HT1080 (cell line): ENCODE measurements around the gene LRRN3. TPM values are rescaled to one million over a fixed set of nuclear protein-coding genes. Genes with fewer than 3 reads are reported as not detected.
"Not testable (repeated sequence)": the region's sequence is repeated elsewhere in the genome, so short reads cannot be mapped to it uniquely, and the experiment has no call there.

Source experiments
- DNase-seq: peaks from one replicate; pipeline ENCODE4 v3.0.0-alpha.2; 2015; ENCODE audit warnings: low read depth
- polyA plus RNA-seq, 2 experiments: library from polyadenylated mRNA; depleted of rRNA; stranded (reverse); fragments of >200 nt; gene quantifications; 2 replicates each; pipeline ENCODE4 v1.2.3, GENCODE V29; 2015
- total RNA-seq: library from RNA; depleted of rRNA; stranded (reverse); fragments of >200 nt; shearing (Covaris generic); gene quantifications from 2 replicates; pipeline ENCODE4 v1.2.3, GENCODE V29; 2014; rRNA removed

LRRN3 gene
- total RNA-seq = not detected in 2 replicates
- polyA plus RNA-seq (2015; cell fraction: cytosol; rRNA removed) = not detected in 2 replicates
- polyA plus RNA-seq (2015; cell fraction: nucleus; rRNA removed) = not detected in 2 replicates

DNA sequence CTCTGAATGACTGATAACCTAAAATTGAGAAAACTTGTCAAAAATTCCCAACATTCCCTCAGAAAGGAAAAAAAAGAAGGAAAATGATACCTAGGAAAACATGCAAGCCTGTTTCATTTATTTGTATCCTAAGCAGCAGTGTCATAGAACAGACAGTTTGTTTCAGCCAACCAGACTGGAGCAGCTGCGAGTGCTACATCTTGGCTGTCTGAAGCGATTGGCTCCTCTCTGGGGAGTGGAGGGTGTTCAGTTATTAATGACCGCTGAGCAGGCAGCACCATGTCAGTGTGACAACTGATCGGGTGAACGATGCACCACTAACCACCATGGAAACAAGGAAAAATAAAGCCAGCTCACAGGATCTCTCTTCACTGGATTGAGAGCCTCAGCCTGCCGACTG is at the start of gene LRRN3:
LRRN3 (plus strand) TSS at position 282 of the 400 bp plus-strand sequence. CDS start 31,646 bp downstream, outside the sequence.
- DNase-seq = no peak

DNA sequence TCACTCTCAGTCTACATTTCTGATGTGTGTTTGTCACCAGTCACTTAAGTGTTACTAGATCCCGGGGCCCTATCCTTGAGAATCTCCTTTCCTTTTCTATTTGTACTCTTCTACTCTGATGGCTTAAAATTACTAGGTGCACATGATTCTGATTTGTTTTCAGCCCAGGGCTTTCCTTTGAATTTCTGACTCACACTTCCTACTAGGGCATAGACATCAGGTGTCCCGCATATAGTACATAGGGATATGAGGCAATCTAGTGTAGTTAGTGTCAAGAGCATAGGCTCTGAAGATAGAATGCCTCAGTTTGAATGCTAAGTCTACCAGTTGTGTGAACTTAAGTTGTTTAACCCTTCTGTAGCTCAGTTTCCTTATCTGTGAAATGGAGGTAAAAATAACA is 49.4 kb upstream of the LRRN3 start:
- peak; percentile 63 for DNase-seq

DNA sequence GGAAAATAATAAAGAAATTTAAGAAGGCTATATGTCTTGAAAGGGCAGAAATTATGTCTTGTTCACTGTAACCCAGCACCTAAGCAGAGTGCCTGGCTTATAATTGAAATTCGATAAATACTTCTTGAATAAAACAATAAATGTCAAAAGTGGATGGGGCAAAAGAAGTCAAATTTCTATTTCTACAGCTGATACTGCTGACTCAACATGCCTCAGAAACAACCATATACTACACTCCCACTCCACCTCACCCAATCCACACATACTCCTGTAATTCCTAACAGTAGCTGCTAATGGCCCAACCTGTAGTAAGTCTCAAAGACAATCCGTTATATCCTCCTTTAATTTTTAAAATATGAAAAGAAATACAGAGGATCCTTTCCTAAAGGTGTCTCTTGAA is 48.1 kb upstream of the LRRN3 start:
- no peak for DNase-seq

DNA sequence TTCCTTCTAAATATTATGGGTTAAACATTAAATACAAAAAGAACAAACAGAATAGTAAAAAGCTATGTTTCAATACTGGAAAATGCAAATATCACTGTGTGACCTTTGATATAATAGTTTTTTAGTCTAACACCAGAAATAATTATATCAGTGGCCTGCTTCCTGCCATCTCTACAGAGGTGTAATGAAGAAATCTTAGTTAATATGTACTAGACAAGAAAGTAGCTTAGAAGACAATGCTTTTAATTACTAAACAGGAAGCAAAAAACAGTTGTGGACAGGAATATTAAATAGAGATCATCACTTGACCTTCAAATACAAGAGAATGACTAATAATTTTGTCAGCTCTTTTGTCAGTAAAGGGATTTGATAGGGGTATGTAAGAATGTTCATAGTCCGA is 47.4 kb upstream of the LRRN3 start:
- DNase-seq = no peak

DNA sequence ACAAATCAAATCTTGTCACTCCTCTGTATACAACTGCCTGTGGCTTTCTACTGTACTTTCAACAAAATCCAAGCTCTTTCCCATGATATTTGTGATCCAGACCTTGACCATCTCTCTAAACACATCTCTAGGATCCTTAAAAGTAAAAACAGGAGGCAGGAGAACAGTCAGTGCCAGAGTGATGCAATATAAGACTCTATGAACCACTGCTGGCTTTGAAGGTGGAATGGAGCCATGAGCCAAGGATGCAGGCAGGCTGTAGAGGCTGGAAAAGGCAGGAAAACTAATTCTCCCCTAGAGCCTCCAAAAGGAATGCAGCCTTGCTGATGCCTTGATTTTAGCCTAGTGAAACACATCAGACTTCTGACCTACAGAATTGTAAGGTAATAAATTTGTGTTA is 45.5 kb upstream of the LRRN3 start:
- no peak for DNase-seq

DNA sequence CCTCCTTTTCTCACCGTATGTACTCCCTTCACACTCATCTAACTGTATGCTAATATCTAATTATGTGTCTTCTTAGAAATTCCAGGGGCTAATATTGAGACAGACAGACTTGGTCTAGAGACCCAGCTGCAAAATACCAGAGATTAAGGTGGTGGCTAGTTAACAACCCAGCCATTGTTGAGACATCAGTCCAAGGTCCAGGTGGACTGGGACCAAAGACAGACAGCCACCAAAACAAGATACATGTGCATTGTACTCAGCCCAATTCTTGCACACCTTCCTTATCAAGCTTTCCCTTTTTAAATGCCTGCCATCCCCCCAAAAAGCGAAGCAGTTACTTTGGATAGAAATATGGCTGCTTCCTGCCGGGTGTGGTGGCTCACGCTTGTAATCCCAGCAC is 43.3 kb upstream of the LRRN3 start:
- DNase-seq = no peak

DNA sequence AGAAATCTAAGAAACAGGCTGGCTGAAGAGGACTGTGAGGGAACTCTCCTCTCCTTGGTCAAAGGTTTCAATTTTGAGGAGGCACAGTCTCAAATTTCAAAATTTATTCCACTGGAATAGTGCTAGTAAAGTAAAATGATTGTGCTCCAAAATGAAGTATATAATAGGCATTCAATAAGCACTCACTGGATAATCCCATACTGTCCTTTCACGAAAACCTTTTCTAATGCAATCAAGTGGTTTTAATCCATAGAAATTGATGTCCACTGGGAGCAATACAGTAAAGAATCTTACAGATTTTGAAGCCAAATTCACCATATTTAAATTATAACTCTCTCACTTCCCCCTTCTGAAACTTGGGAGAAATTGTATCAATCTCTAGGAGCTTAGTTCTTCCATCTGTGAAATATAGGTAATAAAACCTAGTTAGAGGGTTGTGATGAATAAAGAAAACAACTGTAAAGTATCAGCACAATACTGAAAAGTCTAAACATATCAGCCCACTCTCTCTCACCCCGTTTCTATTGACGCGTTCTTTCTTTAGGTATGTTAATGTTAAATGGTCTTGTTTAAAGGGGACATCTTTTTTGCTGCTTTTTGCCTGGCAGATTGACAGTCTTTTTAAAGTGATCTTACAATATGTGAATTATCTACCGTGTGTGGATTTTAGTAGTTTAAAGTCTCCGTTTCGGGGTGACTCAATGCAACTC is 40.8 kb upstream of the LRRN3 start:
- no peak for DNase-seq

DNA sequence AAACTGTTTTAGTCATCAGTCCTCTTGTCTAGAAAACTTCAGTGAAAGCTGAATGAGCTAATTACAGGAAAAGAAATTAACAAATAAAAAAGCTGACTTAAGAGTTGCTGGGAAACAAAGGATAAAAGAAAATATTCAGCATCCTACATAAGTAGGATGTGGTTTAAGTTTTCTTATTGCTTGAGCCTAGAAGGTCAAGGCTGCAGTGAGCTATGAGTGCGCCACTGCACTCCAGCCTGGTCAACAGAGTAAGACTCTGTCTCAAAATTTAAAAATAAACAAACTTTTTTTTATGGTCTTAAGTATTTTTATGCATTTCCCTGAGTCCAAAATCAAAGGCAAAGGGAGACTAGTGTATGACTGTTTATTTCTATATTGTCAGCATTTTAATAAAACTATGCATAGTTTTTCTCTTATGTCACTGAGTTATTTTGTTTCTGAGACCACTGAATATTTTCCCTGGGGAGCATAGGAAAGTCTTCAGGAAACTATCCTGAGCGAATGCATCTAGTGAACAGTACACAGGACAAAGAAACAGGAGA is 40.0 kb upstream of the LRRN3 start:
- DNase-seq = no peak

DNA sequence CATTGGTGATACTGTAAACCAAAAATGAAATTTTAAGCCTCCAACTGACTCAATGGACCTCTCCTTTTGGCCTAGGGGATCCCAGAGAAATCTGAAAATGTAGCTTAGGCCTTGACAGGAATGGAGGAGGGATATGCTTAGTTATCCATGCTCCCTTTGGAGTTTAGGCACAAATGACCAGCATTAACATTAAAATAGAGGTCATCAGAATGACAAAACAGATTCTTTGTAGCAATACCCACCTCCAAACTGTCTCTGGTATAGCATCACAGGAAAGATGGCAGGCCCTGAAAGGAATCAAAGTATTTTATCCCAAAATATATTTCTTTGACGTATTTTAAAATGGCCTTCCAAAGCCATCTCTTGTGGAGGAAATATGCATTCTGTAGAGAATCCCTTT is 39.1 kb upstream of the LRRN3 start:
- no peak for DNase-seq

DNA sequence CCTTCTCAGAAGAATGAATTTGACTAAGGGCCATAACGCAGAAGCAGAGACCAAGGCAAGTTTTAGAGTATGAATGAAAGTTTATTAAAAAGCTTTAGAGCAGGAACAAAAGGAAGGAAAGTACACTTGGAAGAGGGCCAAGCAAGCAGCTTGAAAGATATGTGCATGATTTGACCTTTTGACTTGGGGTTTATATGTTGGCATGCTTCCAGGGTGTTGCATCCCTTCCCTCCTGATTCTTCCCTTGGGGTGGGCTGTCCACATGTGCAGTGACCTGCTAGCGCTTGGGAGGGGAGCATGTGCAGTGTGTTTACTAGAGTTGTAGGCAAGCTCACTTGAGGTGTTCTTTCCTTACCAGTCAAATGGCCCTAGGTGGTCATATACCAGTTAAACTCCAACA is 37.9 kb upstream of the LRRN3 start:
- DNase-seq = no peak

DNA sequence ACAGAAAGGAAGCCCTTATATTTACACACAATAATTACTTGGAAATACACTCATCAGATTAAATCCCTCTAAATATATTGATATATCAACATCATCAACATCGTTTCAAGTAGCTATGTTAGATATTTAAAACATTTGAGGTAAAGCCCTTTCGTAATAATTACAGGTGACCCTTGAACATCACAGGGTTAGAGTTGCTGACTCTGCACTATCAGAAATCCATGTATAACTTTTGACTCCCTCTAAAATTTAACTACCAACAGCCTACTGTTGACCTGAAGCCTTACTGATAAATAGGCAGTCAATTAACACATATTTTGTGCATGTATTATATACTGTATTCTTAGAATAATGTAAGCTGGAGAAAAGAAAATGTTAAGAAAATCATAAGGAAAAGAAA is 34.6 kb upstream of the LRRN3 start:
- no peak for DNase-seq

DNA sequence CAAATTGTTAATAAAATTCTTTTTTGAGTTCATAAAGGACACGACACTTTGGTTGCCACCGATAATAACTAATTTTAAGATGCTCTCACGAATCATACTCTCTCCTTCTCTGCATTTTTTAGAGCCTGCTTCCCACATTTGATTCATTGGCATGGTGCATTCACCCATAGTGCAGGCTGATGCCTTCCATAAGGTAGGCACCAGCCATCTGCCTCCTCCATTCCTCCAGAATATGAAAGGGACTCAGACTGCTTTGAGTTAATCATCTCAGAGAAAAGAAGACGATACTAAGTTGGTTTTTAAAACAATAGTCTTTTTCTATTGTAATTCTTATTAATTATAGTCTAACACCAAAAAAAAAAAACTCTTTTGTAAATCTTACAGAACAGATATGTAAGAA is 33.9 kb upstream of the LRRN3 start:
- no peak for DNase-seq

DNA sequence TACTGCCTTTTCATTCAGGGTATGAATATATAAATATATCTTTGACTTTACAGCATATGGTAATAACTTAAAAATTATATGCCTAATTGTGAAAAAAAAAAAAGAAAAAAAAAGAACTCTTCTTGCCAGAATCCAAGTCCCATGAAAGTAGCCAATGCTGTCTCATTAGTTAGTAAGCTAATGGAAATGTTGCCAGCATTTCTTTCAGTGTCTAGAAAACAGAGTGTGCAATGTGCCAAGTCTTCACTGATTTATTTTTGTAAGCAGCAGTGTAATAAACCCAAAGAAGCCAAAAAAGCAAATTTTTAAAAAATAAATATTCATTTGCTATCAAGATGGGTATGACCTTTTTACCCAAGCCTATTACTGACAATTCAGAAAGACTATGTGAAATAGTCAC is 31.1 kb upstream of the LRRN3 start:
- DNase-seq = no peak

DNA sequence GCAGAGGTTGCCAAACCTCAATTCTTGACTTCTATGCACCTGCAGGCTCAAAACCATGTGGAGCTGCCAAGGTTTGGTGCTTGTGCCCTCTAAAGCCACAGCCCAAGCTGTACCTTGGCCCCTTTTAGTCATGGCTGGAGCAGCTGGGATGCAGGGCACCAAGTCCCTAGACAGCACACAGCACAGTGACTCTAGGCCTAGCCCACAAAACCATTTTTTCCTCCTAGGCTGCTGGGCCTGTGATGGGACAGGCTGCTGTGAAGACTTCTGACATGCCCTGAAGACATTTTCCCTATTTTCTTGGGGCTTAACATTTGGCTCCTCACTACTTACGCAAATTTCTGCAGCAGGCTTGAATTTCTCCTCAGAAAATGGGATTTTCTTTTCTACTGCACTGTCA is 27.8 kb upstream of the LRRN3 start:
- DNase-seq = no peak

DNA sequence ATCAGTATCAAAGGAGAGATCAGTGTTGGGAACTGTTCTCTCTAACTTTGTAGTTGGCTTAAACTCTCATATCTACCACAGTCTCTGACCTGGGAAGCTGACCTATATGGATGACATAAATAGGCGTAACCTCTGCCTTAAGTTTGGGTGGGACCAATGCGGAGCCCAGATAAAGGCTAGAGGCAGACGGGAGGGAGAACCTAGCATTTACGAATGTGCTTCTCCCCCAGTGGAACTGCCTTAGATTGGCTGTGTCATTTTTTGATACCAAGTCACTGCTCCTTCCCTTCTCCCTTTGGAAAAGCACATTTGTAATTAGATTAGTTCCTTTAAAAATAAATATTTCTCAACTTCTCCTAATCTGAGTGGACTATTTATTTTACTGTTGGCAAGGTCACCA is 23.7 kb upstream of the LRRN3 start:
- DNase-seq = no peak

DNA sequence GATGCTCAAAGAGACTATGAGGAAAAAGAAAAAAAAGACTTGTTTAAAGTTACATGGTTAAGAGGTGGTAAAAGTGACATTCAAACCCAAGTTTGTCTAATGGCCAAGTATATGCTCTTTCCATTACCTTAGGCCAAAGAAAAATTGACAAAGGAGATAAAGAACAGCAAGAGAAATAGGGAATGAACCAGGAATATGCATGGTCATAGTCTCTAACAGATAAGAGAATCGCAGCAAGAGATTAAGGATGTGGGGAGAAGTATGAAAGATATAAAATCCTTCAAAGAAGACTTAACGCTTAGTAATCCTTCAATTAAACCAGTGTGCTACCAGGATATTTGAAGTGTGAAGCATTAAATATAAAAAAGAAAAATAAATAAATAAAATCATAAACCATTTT is 23.2 kb upstream of the LRRN3 start:
- DNase-seq = no peak

DNA sequence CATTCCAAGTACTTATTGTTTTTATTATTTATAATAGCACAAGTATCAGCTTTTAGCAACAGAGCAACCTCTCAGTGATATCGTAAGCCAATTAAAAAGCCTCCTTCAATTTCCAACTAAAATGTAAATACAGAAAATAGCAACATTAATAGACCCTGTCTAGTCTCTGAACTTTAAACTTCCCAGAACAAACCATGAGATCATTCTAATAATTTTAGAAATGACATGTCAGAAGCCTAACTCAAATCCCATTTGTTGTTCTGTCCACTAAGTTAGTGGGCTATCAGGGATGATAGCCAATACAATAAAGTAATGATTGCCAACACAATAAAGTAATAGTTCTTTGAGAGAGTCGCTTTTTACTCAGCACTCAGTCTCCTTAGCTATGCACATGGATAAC is 22.3 kb upstream of the LRRN3 start:
- no peak for DNase-seq

DNA sequence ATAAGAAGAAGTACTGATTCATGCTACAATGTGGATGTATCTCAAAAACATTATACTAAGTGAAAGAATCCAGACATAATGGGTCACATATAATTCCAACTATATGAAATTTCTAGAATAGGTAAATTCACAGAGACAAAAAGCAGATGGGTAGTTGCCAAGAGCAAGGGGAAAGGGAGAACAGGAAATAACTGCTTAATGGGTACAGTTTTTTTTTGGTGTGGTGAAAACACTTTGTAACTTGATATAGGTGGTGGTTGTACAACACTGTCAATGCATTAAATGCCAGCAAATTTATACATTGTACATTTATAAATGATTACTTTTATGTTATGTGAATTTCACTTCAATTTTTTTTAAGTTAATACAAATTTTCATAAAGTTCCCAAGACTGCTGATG is 19.4 kb upstream of the LRRN3 start:
- no peak for DNase-seq

DNA sequence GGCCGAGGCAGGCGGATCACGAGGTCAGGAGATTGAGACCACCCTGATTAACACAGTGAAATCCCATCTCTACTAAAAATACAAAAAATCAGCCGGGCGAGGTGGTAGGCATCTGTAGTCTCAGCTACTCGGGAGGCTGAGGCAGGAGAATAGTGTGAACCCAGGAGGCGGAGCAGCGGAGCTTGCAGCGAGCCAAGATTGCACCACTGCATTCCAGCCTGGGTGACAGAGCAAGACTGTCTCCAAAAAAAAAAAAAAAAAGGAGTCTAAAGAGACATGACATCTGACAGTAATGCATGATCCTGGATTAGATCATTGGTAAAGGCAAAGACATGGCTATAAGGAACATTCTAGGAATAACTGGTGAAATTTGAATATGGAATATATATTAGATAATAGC is 18.3 kb upstream of the LRRN3 start:
- not testable (repeated sequence) for DNase-seq

DNA sequence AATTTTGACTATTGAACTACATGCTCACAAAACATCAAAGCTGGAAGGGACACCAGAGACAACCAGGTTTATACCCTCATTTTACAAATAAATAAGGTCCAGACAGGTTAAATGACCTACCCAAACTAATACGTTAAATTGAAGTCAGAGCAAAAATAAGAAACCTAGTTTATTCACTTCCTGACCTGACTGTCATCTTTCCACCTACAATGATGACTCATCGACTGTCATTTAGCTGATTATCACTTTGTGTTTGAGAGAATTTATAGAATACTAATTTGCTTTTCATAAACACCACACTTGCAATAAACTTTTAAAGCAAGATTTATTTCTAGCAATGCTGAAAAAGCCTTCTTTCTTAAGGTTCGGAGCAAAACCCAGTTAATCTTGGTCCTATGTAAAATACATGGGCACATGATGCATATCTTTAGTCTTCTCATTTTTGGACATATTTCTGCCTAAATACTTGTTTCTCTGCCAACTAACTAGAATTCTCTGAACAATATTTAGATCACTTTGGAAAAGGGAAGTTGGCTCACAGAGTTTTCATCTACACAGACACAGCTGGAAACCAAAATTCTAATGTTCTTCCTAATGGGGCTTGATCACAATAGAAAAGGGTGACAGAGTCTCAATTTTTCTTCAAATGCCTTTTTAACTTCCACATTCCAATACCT is 16.7 kb upstream of the LRRN3 start:
- DNase-seq = no peak

DNA sequence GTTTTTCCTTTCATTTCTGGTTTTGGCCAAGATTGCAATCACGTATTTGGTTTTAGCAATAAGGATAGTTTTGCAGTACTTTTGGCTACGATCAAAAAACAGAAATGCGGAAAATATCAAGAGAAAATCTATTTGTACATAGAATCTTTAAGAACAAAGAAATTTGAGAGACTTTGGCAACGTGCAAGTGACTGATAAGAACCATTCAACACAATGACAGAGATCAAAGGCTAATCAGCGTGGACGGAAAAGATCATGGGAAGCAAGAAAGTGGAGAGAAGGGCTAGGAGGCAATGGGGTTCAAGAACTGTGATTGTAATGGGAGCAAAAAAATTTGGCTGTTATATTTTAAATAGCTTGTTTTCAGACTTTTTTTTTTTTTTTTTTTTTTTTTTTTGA is 16.2 kb upstream of the LRRN3 start:
- DNase-seq = no peak

DNA sequence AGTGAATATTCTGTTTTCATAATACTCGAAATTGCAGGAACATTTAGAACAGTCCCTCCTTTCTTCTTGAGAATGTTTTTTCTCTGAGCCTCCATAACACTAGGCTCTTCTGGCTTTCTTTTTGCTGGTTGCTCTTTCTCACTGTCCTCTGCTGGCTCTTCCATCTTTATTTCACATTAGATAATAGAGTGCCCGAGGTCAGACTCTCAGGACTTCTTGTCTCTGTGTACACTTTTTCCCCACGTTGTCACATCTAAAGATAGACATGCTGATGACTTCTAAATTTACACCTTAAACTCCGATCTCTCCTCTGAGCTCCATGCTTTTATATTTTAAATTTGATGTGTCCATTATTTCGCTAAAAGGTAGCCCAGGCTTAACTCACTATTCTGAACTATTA is 15.4 kb upstream of the LRRN3 start:
- DNase-seq = no peak

DNA sequence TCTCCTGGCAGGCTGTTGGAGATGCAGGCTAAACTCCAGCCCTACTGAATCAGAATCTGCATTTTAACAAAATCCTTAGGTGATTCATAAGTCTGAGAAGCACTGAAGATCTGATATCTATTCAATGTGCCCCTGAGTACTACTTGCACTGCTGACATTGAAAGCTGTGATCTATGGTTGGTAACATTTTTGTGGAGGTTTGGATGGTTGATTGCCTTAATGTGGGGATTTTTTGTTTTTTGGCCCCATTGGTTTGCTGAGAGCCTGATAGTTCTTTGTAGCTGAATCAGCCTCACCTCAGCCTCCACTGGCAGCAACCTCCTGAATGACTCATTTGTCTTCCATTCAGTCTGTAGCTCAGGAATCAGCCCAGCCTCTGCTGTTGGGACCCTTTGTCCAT is 14.7 kb upstream of the LRRN3 start:
- peak; percentile 66 for DNase-seq
